Activated T-cell treated with anti-CD3 and anti-CD28 coated beads for 4 hours (primary cell): ENCODE results near the gene SPOP.
"Not testable (repeated sequence)": the region's sequence is repeated elsewhere in the genome, so short reads cannot be mapped to it uniquely, and the experiment has no call there.

Experiments used
- DNase-seq: peaks from one replicate; pipeline ENCODE4 v3.0.0-alpha.2; 2020

SPOP gene

DNA sequence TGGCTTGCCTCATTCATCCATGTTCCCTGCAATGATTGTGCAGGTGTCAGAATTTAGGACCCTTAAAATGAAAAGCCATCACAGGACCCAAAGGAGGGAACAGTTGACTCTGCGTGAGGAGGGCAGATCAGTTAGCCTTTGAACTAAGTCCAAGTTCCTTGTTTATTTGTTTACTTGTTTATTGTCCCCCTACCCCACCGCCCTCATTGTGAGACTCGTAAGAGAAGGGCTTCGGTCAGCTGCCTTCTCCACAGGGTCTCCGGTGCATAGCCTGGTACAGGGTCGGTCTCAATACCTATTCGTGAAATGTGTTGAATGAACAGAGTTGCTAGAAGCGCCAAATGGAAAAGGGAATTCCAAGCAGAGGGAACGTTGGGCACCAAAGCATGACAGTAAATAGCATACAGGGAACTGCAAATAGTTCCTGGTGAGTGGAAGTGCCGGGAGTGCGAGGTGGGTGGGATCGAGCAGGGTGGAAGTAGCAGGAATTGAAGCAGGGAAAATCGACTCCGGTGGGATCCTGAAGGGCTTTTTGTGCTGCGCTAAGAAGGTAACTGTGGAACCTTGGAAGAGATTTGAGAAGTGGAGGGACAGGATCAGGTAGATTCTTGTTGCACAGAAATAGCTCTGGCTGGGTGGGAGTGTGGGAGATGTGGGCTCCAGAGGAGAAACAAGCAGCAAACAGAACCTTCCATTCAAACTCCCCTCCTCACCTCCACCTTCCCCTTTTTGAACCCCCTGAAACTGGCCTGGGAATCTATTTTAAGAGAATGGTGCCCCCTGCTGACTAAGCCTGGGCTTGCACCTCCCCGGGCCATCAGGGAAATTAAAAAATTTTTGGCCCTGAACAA, 17.2 kb upstream of the SPOP start:
- DNase-seq, result peak; percentile 68

DNA sequence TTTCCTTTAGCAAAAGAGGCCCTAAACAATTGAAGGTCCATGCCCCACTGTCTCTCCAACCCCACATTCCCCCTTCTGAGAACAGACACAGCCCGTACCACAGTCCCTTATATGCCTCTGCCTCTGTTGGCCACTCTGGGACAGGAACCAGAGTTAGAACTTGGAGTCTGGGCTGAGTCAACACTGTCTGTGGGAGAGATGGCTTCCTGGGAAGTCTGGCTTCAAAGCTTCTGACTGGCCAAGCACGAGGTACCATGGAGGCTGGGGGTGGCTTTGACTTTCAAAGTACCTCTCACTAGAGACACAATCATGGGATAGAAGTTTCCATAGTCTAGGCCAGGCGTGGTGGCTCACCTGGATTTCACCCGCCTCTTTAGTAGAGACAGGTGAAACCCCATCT, 14.9 kb upstream of the SPOP start:
- DNase-seq, result no peak

DNA sequence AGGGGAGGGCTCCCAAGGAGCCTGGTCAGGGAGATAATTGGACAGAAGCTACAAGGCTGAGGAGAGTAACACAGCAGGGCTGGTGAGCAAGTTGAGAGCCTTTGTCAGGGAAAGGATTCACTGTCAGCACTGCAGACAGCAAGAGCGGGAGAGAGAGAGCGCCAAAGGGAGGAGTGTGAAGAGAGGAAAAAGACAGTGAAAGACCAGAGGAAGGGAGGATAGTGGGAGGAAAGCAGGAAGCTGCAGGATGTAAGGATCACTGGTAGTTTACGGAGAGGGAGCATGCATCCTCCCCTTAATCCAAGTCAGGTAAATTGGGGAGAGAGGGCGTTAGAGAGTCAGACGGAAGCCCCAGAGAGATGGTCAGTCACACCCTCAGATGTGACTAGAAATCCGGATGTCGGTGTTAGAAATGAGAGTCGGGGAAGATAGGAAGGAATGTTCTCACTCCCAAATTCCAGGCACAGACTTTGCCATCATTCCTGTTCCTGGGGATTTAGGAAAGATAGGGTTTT, 13.8 kb upstream of the SPOP start:
- DNase-seq, result no peak

DNA sequence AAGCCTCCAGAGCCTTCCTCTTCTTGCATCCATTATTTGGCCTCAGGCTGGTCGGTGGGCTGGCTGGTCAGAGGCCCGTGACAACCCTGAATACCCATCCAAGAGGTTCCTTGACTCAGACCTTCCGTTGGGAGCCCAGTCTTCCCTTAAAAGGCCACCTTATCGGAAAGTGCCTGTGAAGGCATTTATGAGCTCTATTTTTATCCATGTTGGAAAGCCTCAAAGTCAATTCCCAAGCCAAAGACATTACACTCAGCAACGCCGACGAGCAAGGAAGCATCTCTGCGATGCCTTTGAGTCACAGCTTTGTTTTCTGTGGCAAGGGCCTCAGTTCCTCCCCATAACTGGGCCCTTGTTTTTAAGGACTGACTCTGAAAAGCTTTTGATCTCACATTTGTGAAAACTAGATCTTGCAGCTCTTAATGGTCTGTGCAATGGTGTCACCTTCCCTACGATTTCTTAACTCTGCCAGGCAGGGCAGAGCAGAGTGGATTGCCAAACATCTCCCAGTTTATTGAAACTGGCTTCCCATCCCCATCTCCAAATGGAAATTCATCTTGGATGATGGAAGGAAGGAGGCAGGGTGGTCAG, 13.3 kb upstream of the SPOP start:
- DNase-seq, result no peak

DNA sequence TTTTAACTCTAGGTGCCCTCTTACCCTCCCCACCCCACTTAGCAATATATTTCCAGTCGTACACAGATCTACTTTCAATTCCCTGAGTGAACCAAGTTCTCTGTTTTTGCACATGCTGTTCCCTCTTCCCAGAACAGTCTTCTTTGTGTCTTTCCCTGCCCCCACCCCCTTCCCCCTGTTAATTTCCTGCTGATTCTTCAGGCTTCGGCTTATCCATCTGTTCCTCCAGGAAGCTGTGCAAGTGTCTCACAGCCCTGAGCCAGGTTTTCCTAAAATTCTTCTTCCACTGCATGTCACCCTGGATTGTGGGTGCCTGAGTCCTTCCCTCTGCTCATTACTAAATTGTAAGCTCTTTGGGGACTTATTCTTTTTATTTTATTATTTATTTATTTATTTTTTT, 12.4 kb upstream of the SPOP start:
- DNase-seq, result no peak

DNA sequence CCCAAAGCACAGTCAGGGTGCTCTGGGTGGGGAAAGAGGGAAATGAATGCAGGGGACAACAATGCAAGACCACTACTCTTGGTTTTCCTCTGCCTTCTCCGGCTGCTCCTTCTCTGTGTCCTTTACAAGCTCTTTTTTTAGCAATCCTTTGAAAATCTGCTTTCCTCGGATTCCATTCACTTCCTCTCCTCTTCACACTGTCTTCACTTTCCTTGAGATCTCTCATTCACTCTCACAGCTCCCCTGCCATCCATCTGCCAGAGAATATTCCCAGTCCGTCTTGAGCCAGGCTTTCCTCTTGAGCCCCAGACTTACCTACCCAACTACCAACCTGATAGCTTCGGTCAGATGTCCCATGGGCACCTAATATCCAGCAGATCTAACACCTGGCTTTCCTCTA, 11.0 kb upstream of the SPOP start:
- no peak for DNase-seq

DNA sequence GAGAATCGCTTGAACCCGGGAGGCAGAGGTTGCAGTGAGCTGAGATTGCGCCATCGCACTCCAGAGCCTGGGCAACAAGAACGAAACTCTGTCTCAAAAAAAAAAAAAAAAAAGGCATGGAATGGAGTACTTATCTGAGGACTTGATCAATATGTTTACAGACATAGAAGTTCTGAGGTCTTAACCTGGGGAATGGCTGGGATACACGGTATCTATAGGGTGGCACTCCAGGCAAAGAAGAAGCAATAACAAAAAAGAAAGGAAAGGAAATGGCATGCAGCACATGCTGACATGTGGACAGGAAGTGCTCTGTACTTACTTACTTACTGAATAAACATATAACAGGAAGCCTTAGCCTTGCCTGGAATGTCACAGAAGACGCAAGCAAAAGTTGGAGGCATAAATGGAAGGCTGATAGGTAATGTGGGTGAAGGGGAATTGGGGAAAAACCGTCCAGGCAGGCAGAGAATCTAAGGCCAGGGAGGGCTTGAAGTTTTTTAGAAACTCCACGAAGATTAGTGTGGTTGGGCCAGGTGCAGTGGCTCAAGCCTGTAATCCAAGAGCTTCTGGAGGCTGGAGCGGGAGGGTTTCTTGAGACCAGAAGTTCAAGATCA, 10.1 kb upstream of the SPOP start:
- DNase-seq, result no peak

DNA sequence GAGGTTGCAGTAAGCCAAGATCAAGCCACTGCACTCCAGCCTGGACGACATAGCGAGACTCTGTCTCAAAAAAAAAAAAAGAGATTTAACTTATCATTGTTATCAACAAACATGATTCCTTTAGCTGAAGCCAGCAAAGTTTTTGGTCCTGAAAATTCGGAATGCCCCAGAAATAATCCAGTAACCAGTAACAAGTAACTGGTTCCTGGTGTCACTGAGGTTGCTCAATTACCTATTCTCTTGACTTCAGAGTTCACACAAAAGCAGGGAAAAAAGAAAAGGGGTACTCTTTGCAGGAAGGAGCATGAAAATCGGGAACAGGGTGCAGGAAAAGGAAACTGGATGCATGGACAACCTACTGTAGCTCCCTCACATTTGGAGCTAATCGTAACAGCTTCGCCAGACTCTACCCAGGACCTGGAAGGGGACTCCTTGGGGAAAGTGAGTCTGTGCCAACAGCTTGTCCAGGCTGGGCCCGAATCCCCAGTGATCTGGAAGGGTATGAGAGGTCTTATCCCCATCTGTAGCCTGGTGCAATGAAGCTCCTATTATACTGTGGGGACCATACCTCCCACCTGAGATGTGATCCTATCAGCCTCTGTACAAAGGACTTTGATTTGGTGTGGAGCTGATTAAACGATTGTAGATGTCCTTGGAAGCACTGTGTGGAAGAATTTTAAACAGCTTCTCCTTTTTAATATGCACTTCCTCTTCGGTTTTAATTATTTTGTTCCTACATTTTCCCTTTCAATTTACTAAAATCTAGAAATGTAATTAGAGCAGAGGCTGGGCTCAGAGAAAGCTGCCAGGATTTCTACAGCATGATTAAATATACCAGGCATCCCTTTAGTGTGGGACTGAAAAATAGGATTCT, 3.4 kb upstream of the SPOP start:
- DNase-seq, result no peak

DNA sequence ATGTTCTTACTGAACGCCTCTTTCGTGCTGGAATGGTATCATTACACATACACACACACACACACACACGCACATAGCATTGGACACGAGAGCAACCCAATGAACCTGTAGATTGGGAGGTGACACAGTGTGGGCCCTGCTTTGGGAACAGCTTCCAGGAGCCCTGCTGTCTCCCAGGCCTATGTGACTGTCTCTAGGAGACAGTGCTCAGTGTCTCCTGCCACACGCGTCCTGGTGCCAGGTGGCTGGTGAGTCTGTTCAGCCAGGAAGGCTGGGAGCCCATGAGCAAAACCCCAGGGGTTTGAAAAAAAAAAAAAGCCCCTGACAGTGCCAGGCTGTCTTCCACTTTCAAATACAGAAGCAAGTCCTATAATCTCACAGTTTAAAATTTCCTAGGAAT, 2.4 kb upstream of the SPOP start:
- DNase-seq, result no peak

DNA sequence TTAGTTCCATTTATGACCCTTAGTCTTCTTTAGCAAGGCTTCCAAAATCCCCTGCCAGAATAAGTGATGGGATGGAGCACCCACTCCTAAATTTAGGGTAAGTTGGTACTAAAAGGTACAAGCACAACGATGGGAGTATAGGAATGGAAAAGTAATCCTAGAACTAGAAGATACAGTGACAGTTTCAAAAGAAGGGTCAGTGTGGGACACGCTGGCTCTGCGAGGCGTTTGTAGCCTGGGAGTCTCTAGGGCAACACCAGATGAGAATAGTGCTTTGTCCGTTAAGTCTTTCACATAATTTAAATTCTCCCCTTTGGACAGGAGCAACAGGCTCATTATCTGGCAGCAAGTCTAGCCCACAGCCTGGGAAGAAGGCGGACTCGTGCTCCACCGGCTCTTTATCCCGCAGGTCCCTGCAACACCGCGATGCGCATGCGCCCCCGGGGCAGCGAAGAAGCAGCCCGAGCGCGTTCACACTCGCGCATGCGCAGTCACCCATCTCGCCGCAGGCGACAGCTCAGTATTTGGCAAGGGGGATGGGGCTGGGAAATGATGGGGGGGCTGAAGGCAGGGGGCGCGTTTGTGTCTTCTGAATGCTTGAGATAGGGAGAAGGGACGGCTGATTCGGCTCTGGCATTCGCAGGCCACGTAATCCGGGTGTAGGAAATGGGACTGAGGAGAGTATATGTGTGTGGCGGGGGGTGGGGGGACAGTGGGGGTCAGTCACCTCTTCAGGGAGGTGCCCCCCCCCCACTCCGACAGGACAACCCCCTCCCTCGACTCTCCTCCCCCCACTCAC, 564 bp downstream of the SPOP start:
- DNase-seq, result peak; percentile 94

DNA sequence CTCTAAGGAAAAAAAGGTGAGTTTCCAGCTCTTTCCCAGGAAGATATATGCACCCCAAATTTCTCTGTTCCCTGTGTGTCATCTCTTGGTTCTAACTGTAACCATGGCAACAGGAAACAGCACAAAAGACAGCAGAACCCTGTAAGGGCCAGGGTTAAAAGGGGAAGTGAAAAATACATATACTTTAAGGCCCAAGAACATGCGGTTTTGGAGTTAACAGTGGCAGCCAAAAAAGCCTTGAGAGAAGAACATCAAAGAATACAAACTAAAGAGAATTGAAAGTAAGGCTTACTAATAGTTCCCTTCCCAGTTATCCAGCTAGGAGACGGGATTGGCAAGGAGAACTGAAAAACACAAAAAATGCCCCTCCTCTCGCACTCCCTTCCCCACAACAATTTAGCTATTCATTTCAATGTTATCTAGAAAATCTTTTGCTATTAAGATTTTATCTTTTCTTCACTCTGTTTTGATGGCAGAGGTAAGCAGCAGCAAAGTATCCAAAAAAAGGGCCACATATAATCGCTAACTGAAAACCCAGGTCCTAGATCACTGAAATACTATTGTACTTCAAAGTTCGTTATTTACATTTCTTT, 1.5 kb downstream of the SPOP start:
- DNase-seq, result no peak

DNA sequence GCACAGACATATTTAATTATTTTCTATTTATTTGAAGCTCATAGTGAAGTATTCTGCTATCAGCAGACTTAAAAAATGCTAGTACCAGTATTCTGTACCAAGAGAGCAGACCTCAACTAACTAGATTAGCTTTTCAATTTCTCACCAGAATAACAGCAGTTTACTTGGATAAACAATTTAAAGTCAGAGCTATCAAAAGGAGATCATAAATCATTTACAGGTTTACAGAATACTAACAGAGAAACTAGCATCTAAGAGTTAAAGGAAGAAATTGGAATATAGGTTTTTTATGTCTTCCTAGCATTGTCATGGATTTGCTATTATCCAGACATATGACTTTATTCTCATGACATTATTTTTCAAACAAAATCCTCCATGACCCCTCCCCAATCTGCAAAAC, 3.4 kb downstream of the SPOP start:
- no peak for DNase-seq

DNA sequence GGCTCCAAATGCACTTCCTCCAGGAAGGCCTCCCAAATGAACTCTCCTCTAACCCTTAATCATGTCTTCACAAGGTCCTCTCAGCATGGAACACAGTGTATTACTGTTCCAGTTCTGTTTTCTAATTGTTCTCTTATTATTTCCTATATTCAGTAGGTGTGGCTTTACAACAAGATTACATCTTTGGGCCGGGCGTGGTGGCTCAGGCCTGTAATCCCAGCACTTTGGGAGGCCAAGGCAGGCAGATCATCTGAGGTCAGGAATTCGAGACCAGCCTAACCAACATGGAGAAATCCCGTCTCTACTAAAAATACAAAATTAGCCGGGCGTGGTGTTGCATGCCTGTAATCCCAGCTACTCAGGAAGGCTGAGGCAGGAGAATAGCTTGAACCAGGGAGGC, 4.2 kb downstream of the SPOP start:
- not testable (repeated sequence) for DNase-seq

DNA sequence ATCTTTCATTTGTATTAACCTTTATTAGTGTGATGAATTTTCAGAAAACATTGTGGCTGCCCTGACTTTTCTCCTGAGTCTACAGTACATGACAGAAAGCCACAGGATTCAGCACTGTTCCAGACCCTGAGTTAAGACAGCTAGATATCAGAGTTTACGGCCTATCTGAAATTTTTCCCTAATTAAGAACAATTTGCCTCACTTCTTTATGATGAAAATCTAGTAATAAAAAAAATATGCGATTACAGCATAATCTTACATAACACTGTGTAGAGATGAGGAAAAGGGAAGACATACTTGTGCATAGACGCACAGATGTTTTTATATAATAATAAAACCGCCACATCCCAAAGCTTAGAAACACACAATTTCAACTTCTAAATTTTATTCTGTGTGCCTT, 7.3 kb downstream of the SPOP start:
- DNase-seq, result no peak

DNA sequence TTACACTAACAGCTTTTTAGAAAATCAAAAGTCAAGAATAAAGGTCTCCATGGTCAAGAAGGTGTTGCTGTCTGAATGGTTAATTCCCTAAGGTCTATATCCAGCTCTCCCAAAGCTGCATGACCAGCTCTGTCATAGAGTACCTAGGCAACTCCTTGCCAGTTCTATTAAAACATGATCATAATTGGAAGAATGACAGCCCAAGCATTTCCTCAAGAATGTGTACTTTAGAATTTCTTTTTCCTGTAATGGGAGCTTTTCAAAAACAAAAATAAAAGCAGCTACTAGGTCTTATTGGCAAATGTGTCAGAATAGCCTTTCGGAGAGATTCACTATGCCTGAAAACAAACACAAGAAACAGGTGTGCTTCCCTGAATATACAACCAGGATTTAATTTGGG, 7.9 kb downstream of the SPOP start:
- no peak for DNase-seq

DNA sequence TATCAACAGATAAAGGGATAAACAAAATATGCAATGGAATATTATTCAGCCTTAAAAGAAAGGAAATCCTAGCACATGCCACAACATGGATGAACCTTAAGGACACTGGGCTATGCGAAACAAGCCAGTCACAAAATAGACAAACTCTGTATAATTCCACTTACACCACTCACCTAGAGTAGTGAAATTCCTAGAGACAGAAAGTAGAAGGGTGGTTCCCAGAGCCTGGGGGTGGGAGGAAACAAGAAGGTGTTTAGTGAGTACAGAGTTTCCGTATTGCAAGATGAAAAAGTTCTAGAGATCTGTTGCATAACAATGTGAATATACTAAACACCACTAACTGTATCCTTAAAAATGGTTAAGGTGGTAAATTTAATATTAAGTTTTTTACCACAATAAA, 10.0 kb downstream of the SPOP start:
- DNase-seq, result no peak

DNA sequence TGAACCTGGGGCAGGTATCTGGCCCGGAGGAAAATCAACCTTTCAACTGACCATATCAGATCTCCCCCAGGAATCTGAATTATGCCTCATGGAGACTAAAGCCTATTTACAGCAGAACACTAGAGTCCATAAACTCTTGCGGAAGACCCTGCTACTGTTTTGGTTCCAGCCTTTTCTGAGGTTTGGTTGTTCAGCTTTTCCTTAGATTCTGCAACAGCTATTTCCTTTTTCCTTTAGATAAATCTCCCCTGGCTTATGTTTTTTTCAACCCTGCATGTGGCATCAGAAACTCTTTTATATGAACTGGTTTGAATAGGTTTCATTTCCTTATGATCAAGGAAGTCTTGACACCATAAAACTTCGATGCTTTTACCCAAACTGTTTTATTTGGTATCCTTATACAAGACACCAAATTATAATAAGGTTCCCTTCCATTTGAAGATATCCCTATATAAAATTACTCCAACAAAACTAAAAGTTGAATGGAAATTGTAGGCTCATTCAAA, 13.1 kb downstream of the SPOP start:
- no peak for DNase-seq

DNA sequence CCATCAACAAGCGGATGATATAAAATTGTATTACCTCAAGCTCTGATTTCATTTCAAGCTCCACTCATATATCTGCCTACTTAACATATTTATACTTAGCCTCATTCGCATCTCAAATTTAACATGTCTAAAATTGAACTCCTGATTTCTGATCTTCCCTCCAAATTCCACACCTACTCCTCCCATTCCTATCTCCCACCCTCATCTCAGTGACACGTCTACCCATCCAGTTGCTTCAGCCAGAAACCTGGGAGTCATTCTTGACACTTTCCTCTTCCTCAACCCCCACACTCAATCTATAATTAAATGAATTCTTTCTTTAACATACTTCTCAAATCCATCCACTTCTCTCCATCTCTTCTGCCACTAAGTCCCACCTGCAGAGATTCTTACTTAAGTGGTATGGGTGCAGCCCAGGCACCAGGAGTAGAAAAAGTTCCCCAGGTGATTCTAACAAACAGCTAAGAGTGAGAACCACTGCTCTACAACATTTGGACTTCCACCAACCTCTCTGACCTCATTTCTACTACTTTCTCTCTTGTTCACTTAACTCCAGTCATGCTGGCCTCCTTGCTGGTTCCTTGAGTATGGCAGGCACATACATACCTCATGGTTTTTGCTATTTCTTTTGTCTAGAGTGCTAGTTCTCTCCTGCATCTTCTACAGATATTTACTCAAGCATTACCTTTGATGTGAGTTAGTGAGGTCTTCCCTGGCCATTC, 18.1 kb downstream of the SPOP start:
- no peak for DNase-seq

DNA sequence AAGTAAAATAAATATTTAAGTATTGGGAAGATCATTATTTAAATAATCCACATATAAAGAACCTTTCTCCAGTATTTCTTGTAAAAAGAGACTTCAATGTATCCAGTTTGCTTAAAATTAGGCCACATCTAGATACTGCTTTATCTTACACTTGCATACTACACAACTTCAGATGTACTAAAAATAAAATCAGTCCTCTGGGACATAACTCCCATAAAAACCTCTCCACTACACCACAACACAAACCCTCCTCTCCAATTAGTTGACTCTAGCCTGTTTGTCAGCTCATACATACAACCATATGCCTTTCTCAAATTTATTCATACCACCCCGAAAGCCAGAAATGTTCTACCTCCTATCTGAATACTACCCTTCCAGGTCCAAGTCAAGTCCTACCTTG, 21.6 kb downstream of the SPOP start:
- no peak for DNase-seq

DNA sequence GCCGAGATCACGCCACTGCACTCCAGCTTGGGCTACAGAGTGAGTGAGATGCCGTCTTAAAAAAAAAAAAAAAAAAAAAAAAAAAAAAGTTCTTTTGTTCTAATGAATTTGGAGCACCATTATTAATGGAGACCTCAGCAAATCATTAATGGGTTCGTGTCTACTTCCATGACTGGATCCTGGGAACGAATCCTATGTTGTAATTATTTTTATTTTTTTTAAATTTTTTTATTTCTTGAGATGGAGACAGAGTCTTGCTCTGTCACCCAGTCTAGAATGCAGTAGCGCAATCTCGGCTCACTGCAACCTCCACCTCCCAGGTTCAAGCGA, 30.7 kb downstream of the SPOP start:
- DNase-seq, result no peak
